Neural cell (in vitro differentiated cells): ENCODE results near the gene KRT86. TPM values are rescaled to one million over a fixed set of nuclear protein-coding genes. Genes with fewer than 3 reads are reported as not detected.

Experiments used
- H2AFZ ChIP-seq: fragments of 200-600, 300-800 bp; sonication (generic), shearing (Covaris generic); 2 replicates; pipeline ENCODE4 v1.6.0; 2014; ENCODE audit warnings: low read depth, mild to moderate bottlenecking, antibody characterized with exemption, low read length, moderate library complexity
- H3F3A ChIP-seq: fragments of 200-600 bp; shearing (Covaris generic); 2 replicates; pipeline ENCODE4 v1.6.1; 2016; ENCODE audit warnings: mild to moderate bottlenecking, moderate library complexity, mixed read lengths, antibody characterized with exemption, low read length; ENCODE audit not compliant: insufficient read depth, poor library complexity, severe bottlenecking
- H3K27ac ChIP-seq: fragments of 200-600, 300-800 bp; sonication (generic), shearing (Covaris generic); 2 replicates; pipeline ENCODE4 v1.5.1; 2014; ENCODE audit warnings: mild to moderate bottlenecking, low read length, moderate library complexity
- H3K27me3 ChIP-seq: fragments of 300-800, 200-600 bp; sonication (generic), shearing (Covaris generic); 2 replicates; pipeline ENCODE4 v1.6.0; 2014; ENCODE audit warnings: mild to moderate bottlenecking, low read depth, low read length, moderate library complexity; ENCODE audit not compliant: insufficient read depth
- H3K36me3 ChIP-seq: fragments of 300-800, 200-600 bp; sonication (generic), shearing (Covaris generic); 2 replicates; pipeline ENCODE4 v1.5.1; 2014; ENCODE audit warnings: mild to moderate bottlenecking, antibody characterized with exemption, low read length, moderate library complexity; ENCODE audit not compliant: insufficient read depth
- H3K4me2 ChIP-seq: fragments of 300-800, 200-600 bp; sonication (generic), shearing (Covaris generic); 2 replicates; pipeline ENCODE4 v1.6.0; 2014; ENCODE audit warnings: mild to moderate bottlenecking, low read length
- H3K4me3 ChIP-seq: fragments of 300-800, 200-600 bp; sonication (generic), shearing (Covaris generic); 2 replicates; pipeline ENCODE4 v1.5.1; 2014; ENCODE audit warnings: mild to moderate bottlenecking, low read length, moderate library complexity
- H3K79me2 ChIP-seq: fragments of 200-600 bp; shearing (Covaris generic); replicated peaks from 2 replicates; pipeline ENCODE4 v1.6.0; 2014; ENCODE audit warnings: mild to moderate bottlenecking, low read length, moderate library complexity; ENCODE audit not compliant: insufficient read depth
- H3K9ac ChIP-seq: fragments of 300-800, 200-600 bp; sonication (generic), shearing (Covaris generic); 2 replicates; pipeline ENCODE4 v1.6.1; 2016; ENCODE audit warnings: mild to moderate bottlenecking, low read length, mixed read lengths
- H3K9me2 ChIP-seq: fragments of 200-600 bp; shearing (Covaris generic); 2 replicates; pipeline ENCODE4 v1.6.1; 2016; ENCODE audit warnings: mild to moderate bottlenecking, low read length, mixed read lengths; ENCODE audit not compliant: insufficient read depth
- H3K9me3 ChIP-seq: fragments of 200-600, 300-800 bp; sonication (generic), shearing (Covaris generic); 2 replicates; pipeline ENCODE4 v1.6.1; 2016; ENCODE audit warnings: mild to moderate bottlenecking, mixed run types, low read length, moderate library complexity, mixed read lengths
- H4K20me1 ChIP-seq: fragments of 200-600 bp; shearing (Covaris generic); 2 replicates; pipeline ENCODE4 v1.6.1; 2016; ENCODE audit warnings: mild to moderate bottlenecking, mixed run types; ENCODE audit not compliant: insufficient read depth
- EP300 ChIP-seq: fragments of 450-650 bp; conservative IDR thresholded peaks from 2 replicates; pipeline ENCODE4 v1.6.1; 2014; ENCODE audit warnings: antibody characterized with exemption, mild to moderate bottlenecking, moderate library complexity; ENCODE audit not compliant: poor library complexity, severe bottlenecking
- EZH2 ChIP-seq: fragments of 200-600, 300-800 bp; shearing (Covaris generic), sonication (generic); IDR thresholded peaks from 2 replicates; pipeline ENCODE4 v1.6.1; 2014; ENCODE audit warnings: antibody characterized with exemption, low read length, borderline replicate concordance, mild to moderate bottlenecking; ENCODE audit not compliant: insufficient read depth, poor library complexity, severe bottlenecking
- MXI1 ChIP-seq: fragments of 450-650 bp; conservative IDR thresholded peaks from 2 replicates; pipeline ENCODE4 v1.6.1; 2014; ENCODE audit warnings: antibody characterized with exemption, mild to moderate bottlenecking; ENCODE audit not compliant: poor library complexity, severe bottlenecking
- POLR2AphosphoS5 ChIP-seq: IDR thresholded peaks from 2 replicates; pipeline ENCODE4 v1.6.1; 2012
- RAD21 ChIP-seq: fragments of 450-650 bp; conservative IDR thresholded peaks from 2 replicates; pipeline ENCODE4 v1.6.1; 2014; ENCODE audit warnings: antibody characterized with exemption, mild to moderate bottlenecking, moderate library complexity
- SMC3 ChIP-seq: fragments of 450-650 bp; conservative IDR thresholded peaks from 2 replicates; pipeline ENCODE4 v1.6.1; 2014; ENCODE audit warnings: antibody characterized with exemption, mild to moderate bottlenecking, moderate library complexity; ENCODE audit not compliant: poor library complexity
- TAF1 ChIP-seq: IDR thresholded peaks from 2 replicates; pipeline ENCODE4 v1.6.1; 2012; ENCODE audit warnings: low read depth
- polyA plus RNA-seq: library from polyadenylated mRNA; depleted of rRNA; stranded (reverse); fragments of >200 nt; gene quantifications from 2 replicates; pipeline ENCODE4 v1.2.3, GENCODE V29; 2014
- TF ChIP-seq, protein P1 (sequence below): IDR thresholded peaks from 2 replicates; pipeline ENCODE4 v1.6.1; 2012; ENCODE audit warnings: borderline replicate concordance

The KRT86 gene
- polyA plus RNA-seq, 1 donor from 2014 or later = not detected

DNA sequence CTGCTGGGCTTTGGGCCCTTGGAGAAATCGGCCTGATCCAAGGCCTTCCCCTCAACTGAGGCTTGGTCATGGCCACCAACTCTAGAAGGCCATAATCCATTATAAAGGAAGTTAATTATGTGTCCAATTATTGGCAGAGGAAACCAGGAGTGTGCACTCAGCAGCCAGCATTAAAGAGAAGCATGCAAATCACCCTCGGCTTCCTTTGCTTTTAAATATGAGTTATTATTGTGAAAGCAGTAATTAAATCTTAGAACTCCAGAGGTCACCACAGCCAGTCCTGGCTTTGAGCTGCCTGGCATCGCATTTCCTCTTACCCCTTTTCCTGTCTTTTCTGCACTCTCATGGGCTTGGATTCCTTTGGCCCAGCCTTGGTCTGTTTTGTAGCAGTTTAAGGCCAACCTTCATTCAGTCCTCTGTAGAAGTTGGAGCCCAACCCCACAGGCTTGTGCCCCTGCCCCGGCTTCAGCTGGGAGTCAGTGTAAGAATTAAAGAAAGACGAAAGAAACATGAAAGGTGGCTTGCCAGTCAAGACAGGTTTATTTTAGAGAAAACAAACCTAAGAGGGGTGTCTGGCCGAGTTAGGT is 14.7 kb upstream of the KRT86 start:
- no peak overlapping the region for H3K9ac ChIP-seq
- H4K20me1 ChIP-seq = no peaks in the 10 kb centered on the region
- no peaks in the 10 kb centered on the region for H3K36me3 ChIP-seq
- H3K4me3 ChIP-seq = no peak overlapping the region
- no peak overlapping the region for H2AFZ ChIP-seq
- H3K9me2 ChIP-seq = no peaks in the 10 kb centered on the region
- H3K4me2 ChIP-seq = no peak overlapping the region
- H3F3A ChIP-seq = no peaks in the 10 kb centered on the region
- H3K79me2 ChIP-seq = no peaks in the 10 kb centered on the region
- H3K27ac ChIP-seq = no peak overlapping the region
- H3K27me3 ChIP-seq = peaks cover 26% of the 10 kb centered on the region
- TF ChIP-seq SMC3 = no peak
- TF ChIP-seq RAD21 = no peak
- no peak for TF ChIP-seq TAF1
- TF ChIP-seq, protein P1, sequence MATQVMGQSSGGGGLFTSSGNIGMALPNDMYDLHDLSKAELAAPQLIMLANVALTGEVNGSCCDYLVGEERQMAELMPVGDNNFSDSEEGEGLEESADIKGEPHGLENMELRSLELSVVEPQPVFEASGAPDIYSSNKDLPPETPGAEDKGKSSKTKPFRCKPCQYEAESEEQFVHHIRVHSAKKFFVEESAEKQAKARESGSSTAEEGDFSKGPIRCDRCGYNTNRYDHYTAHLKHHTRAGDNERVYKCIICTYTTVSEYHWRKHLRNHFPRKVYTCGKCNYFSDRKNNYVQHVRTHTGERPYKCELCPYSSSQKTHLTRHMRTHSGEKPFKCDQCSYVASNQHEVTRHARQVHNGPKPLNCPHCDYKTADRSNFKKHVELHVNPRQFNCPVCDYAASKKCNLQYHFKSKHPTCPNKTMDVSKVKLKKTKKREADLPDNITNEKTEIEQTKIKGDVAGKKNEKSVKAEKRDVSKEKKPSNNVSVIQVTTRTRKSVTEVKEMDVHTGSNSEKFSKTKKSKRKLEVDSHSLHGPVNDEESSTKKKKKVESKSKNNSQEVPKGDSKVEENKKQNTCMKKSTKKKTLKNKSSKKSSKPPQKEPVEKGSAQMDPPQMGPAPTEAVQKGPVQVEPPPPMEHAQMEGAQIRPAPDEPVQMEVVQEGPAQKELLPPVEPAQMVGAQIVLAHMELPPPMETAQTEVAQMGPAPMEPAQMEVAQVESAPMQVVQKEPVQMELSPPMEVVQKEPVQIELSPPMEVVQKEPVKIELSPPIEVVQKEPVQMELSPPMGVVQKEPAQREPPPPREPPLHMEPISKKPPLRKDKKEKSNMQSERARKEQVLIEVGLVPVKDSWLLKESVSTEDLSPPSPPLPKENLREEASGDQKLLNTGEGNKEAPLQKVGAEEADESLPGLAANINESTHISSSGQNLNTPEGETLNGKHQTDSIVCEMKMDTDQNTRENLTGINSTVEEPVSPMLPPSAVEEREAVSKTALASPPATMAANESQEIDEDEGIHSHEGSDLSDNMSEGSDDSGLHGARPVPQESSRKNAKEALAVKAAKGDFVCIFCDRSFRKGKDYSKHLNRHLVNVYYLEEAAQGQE = no peak
- H3K9me3 ChIP-seq = no peaks in the 10 kb centered on the region

DNA sequence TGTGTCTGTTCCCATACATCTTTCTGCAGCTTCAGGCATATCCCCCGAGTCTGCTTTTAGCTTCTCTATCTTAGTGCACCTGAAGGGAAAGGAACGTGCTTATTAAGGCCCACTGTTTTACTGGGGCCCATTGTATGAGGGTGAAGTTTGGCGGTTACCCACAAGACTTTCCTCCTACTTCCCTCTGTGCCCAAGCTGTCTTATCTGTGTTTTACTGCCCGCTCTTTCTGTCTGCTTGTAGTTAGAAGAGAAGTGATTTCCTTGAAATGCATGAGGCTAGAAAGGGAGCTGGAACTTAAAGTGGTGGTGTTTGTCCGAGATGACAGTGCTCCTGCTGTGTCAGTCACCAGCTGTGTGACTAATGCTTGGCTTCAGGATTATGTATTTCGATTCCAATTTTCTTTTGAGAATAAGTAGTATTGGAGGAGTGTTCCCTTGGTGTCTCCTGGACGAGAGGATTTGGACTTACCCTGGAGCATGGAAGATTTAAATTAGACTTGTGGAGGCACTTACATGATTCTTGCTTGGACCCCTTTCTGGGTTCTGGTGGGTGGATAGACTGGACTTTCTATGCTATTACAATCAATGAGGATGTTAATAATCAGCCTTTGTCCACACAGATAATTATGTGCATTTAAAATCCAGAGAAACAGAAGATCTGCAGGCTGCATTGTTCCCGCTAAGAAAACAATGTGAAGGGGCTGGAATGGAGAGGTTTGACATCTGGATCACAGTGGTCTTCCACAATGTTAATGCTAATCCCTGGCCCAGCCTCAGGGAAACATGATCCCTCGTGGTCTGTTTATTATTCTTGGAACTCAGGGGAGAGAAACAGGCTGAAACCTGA is 13.9 kb upstream of the KRT86 start:
- no peaks in the 10 kb centered on the region for H3K9me3 ChIP-seq
- no peak overlapping the region for H3K9ac ChIP-seq
- no peak overlapping the region for H3K27ac ChIP-seq
- no peaks in the 10 kb centered on the region for H3K79me2 ChIP-seq
- no peaks in the 10 kb centered on the region for H4K20me1 ChIP-seq
- no peak overlapping the region for H3K4me2 ChIP-seq
- H2AFZ ChIP-seq = no peak overlapping the region
- no peaks in the 10 kb centered on the region for H3K9me2 ChIP-seq
- no peak overlapping the region for H3K4me3 ChIP-seq
- no peaks in the 10 kb centered on the region for H3F3A ChIP-seq
- peaks cover 26% of the 10 kb centered on the region for H3K27me3 ChIP-seq
- no peaks in the 10 kb centered on the region for H3K36me3 ChIP-seq
- TF ChIP-seq, protein P1 = no peak
- TF ChIP-seq SMC3 = no peak
- no peak for TF ChIP-seq MXI1
- no peak for TF ChIP-seq RAD21
- no peak for TF ChIP-seq TAF1
- no peak for TF ChIP-seq EP300
- TF ChIP-seq POLR2AphosphoS5 = no peak
- TF ChIP-seq EZH2 = no peak
